GM19455 (cell line): Measurements from ENCODE around the gene ASTN2.

Source experiments
- ATAC-seq: cut with Tn5 transposase; IDR thresholded peaks from one replicate; pipeline ENCODE4 v1.9.1; 2021; ENCODE audit not compliant: unreplicated experiment

Gene ASTN2

GRCh38 chr9:117414220-117414905 is 494 bp downstream of the ASTN2 start:
- no peak for ATAC-seq

DNA sequence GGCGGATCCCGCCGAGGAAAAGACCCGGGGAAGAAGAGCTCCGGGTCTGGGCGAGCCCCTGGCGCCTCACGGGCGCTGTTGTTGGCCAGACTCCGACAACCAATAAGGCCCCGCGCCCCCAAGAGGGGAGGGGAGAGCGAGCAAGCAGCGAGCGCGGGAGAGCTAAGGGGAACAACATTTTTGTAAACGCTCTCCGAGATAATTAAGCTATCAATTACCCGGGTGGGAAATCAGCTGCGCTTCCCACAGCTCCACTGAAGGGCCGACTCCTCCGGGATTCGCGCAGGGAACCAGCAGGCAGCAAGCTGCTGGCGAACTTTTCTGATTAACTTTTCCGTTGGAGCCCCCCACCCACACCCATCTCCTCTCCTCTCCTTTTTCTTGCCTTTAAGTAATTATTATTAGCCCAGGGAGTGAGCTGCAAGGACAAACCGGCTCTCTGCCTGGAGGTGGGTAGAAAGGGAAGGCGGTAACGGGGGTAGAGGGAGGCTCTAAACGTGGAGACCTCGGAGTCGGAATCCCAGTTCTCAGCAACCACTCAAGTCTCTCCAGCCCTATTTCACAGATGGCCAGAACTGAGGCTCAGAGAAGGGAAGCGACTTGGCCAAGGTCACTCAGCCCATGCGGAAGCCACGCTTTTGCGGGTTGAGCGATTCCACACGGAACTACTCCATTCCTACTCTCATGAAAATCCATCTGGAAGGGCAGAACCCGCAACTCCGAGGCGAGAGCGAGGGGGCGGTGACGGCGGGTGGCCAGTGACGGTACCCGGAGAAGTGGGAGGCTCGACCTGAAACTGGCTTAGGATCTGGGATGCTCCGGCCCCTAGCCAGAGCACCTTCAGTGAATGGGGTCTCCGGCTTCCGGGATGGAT is 1.3 kb downstream of the ASTN2 start:
- no peak for ATAC-seq

GRCh38 chr9:117412841-117413240 is 2.0 kb downstream of the ASTN2 start:
- no peak for ATAC-seq

GRCh38 chr9:117412006-117412715 is 2.7 kb downstream of the ASTN2 start:
- ATAC-seq = no peak

DNA sequence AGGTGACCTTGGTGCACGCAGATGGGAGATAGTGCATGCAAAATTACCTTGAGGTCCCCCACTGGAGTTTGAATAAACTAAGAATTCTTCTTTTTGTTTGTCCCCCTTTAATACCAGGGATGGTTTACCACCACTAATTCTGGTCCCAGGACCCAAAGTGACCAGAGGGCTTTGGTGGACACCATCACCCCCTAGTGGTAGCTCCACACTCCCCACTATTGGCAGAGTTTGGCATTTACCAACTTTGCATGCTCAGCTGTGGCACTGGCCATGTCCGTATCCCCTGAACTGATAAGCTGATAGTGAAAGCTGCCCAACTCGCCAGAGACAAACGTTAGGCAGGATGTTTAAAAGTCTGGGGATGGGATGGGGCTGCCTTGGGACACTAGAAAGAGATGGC is 3.3 kb downstream of the ASTN2 start:
- ATAC-seq = no peak

DNA sequence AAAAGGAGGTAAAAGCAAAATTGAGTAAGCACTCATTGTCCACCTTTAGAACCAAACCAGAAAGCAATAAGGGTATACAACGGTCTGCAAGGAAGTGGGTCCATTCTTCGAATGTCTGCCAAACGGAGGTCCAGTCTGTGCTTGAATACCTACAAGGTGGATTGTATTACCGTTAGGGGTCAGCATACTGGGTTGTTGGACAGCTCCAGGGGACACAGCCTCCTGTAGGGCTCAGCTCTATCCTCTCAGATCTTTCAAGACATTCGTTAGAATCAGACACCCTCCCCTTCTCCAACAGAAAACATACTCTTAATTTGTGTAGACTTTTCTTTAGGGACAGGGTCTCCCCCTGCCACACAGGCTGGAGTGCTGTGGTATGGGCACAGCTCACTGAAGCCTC is 5.5 kb downstream of the ASTN2 start:
- ATAC-seq = no peak

- no peak for ATAC-seq
These were observed 7.3 kb downstream of the ASTN2 start for GRCh38 chr9:117407436-117408022.

- ATAC-seq = no peak
These were observed 8.7 kb downstream of the ASTN2 start for GRCh38 chr9:117405950-117406705.

- no peak for ATAC-seq
These were observed 11.0 kb downstream of the ASTN2 start for GRCh38 chr9:117403848-117404247.

- no peak for ATAC-seq
These were observed 11.4 kb downstream of the ASTN2 start for GRCh38 chr9:117403403-117403811.

- no peak for ATAC-seq
These were observed 14.7 kb downstream of the ASTN2 start for GRCh38 chr9:117400171-117400570.

DNA sequence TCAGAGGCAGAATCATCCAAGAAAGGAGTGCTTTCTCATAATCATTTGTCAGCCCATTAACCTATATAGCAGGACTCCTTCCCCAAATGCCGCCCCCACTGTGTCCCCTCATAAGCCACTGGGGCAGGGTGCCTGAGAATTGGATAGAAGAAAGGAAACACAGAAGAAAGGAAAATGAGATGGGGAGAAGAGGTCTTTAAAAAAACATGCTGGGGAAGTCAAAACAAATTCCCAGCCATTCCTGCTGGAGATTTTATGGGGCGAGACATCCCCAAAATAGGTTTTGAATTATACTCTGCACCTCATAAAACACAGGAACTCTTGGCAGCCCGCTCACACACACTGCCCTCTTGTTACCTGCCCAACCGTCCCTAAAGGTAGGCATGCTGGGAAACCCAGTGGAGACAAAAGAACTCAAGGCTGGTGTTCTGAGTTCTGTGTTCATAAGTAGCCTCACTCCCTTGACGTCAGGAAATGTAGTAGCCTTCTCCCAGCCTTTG is 19.7 kb downstream of the ASTN2 start:
- no peak for ATAC-seq

GRCh38 chr9:117394655-117395054 is 20.2 kb downstream of the ASTN2 start:
- ATAC-seq = no peak

- no peak for ATAC-seq
These were observed 21.9 kb downstream of the ASTN2 start for GRCh38 chr9:117392992-117393391.

GRCh38 chr9:117387422-117387821 is 27.4 kb downstream of the ASTN2 start:
- no peak for ATAC-seq

GRCh38 chr9:117379341-117379740 is 35.5 kb downstream of the ASTN2 start:
- no peak for ATAC-seq

DNA sequence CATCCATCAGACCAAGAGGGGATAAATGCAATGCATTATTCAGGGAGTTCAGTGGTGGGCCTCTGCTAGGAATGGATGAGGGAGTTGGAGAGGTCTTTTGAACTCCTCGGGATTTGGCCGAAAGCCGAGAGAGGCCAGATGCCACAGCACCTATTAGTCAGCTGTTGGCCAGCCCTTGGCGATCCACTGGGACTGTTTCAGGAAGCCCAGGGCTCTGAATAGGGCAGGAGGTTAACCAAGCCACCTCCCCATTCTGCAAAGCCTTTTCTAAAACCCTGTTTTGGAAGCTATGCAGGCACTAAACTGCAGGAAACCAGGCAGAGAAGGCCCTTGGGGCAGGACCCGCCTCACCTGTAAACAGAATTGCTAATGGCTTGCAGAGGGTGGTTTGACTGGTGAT is 37.8 kb downstream of the ASTN2 start:
- ATAC-seq = no peak

DNA sequence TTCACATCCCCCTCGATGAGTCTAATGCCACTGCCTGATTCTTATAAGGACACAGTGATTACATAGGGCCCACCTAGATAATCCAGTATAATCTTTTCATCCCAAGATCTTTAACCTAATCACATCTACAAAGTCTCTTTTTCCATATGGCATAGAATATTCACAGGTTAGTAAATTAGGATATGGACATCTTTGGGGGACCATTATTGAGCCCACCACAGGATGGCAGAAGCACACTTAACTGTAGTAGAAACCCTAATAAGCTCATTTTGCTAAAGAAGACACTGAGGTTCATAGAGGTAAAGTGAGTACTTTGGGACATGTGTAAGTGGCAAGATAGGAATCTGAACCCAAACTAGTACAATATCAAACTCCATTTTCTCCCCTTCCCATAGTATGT is 38.9 kb downstream of the ASTN2 start:
- ATAC-seq = no peak

GRCh38 chr9:117374076-117374725 is 40.7 kb downstream of the ASTN2 start:
- no peak for ATAC-seq

DNA sequence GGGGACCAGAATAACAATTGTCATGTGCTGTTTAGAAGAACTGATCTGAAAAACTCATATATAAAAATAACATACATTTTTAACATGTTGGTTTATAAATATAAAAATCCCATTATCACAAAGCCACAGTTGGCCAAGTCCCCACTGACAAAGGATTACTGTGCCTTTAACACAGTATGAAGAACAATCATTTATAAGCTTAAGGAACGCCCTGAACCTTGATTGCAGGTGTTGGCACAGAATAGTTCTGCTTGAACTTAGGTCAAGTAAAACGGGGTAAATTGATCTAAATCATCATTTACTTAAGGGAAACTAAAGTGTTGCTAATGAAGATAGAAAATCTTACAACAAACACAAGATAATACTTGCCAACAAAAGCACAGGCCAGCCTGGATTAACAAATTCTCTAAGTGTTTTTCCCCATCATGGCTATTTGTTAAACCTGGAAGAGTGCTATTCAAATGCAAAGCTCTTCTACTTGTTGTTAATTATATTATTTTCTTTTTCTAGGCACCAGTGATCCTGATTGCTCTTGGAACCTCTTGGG is 46.1 kb downstream of the ASTN2 start:
- ATAC-seq = no peak
